ENCODE data around the gene BLVRA.

- TF ChIP-seq, protein P1, sequence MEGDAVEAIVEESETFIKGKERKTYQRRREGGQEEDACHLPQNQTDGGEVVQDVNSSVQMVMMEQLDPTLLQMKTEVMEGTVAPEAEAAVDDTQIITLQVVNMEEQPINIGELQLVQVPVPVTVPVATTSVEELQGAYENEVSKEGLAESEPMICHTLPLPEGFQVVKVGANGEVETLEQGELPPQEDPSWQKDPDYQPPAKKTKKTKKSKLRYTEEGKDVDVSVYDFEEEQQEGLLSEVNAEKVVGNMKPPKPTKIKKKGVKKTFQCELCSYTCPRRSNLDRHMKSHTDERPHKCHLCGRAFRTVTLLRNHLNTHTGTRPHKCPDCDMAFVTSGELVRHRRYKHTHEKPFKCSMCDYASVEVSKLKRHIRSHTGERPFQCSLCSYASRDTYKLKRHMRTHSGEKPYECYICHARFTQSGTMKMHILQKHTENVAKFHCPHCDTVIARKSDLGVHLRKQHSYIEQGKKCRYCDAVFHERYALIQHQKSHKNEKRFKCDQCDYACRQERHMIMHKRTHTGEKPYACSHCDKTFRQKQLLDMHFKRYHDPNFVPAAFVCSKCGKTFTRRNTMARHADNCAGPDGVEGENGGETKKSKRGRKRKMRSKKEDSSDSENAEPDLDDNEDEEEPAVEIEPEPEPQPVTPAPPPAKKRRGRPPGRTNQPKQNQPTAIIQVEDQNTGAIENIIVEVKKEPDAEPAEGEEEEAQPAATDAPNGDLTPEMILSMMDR (IDR thresholded peaks at IDR 0.05; ENCODE audit: low read depth, low read length) = no peak
- no peak for TF ChIP-seq EZH2phosphoT487 (IDR thresholded peaks at IDR 0.05; ENCODE audit: low read depth)
Measured at GRCh38 chr7:43758822-43759683, 573 bp downstream of the BLVRA start.

Data from OCI-LY3 (cell line).